ENCODE data around the gene ADAMTSL1. TPM values are rescaled to one million over a fixed set of nuclear protein-coding genes. Genes with fewer than 3 reads are reported as not detected.

The ADAMTSL1 gene
- total RNA-seq, 1 donor from 2014 or later, result 12.6 TPM

- Histone ChIP-seq H3K79me2 (ENCODE audit: insufficient read depth, low read length) (no peaks in the 10 kb centered on the region), H4K20me1 (ENCODE audit: insufficient read depth, low read length) (peaks cover 17% of the 10 kb centered on the region), H3K4me2 (ENCODE audit: low read length) (no peak overlapping the region), H3K9me3 (ENCODE audit: insufficient read depth, low read depth, low read length) (no peaks in the 10 kb centered on the region), H3K9ac (ENCODE audit: low read length) (no peak overlapping the region), H2AFZ (ENCODE audit: low read depth, low read length) (no peak overlapping the region), H3K36me3 (ENCODE audit: insufficient read depth, low read length) (peaks cover 7% of the 10 kb centered on the region), H3K27me3 (ENCODE audit: insufficient read depth, low read length) (no peaks in the 10 kb centered on the region), H3K4me1 (ENCODE audit: insufficient read depth, low read length) (peaks cover 11% of the 10 kb centered on the region), H3K4me3 (ENCODE audit: insufficient read depth, low read depth, low read length) (no peak overlapping the region), H3K27ac (ENCODE audit: low read depth, low read length) (no peak overlapping the region)
- no peak overlapping the region for H3K4me3 Mint-ChIP-seq (ENCODE audit: unreplicated experiment)
- H3K27ac Mint-ChIP-seq (ENCODE audit: unreplicated experiment), result no peak overlapping the region
- H3K4me1 Mint-ChIP-seq (ENCODE audit: low read depth, unreplicated experiment), result peaks cover 5% of the 10 kb centered on the region
- H3K36me3 Mint-ChIP-seq (ENCODE audit: low read depth, unreplicated experiment), result peaks cover under 1% of the 10 kb centered on the region
- TF ChIP-seq EZH2 (IDR thresholded peaks at IDR 0.05; ENCODE audit: insufficient read depth, low read length), result no peak
- no peak for TF ChIP-seq CTCF (IDR thresholded peaks at IDR 0.05; ENCODE audit: insufficient read depth, low read depth, low read length)
- peaks cover 2% of the 10 kb centered on the region for H3K9me3 Mint-ChIP-seq (ENCODE audit: unreplicated experiment)
- DNase-seq (ENCODE audit: low read depth) (no peak), FAIRE-seq (no peak)
- H3K27me3 Mint-ChIP-seq (ENCODE audit: low read depth, unreplicated experiment), result no peaks in the 10 kb centered on the region
Observed at GRCh38 chr9:18864516-18864915, 390.6 kb downstream of the ADAMTSL1 start.

DNA sequence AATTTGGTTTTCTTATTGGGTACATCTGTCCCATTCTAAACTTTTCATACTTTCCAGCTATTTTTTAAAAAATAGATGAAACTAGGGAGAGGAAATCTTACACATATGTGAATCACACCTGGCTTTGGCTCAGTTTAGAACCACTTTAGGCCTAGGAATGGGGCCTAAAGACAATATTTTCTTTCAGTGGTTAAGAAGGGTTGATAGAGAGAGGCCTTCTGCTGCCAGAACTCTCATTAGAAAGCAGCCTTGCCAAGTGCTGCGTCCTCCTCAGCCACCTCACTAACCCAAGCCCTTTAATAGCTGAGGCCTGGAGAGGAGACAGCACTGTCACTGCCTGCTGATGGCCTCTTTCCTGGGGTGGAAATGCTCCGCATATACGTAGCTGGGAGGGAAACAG, 391.6 kb downstream of the ADAMTSL1 start:
- H3K36me3 ChIP-seq (ENCODE audit: insufficient read depth, low read length), result peaks cover 7% of the 10 kb centered on the region
- no peak overlapping the region for H3K4me2 ChIP-seq (ENCODE audit: low read length)
- no peaks in the 10 kb centered on the region for H3K9me3 ChIP-seq (ENCODE audit: insufficient read depth, low read depth, low read length)
- Mint-ChIP-seq H3K4me3 (ENCODE audit: unreplicated experiment) (no peak overlapping the region), H3K36me3 (ENCODE audit: low read depth, unreplicated experiment) (peaks cover 3% of the 10 kb centered on the region), H3K27me3 (ENCODE audit: low read depth, unreplicated experiment) (no peaks in the 10 kb centered on the region), H3K4me1 (ENCODE audit: low read depth, unreplicated experiment) (peaks cover 5% of the 10 kb centered on the region), H3K27ac (ENCODE audit: unreplicated experiment) (no peak overlapping the region), H3K9me3 (ENCODE audit: unreplicated experiment) (peaks cover 2% of the 10 kb centered on the region)
- H3K4me3 ChIP-seq (ENCODE audit: insufficient read depth, low read depth, low read length), result no peak overlapping the region
- FAIRE-seq (no peak), DNase-seq (ENCODE audit: low read depth) (peak; percentile 59)
- TF ChIP-seq CTCF (IDR thresholded peaks at IDR 0.05; ENCODE audit: insufficient read depth, low read depth, low read length), result no peak
- no peak for TF ChIP-seq EZH2 (IDR thresholded peaks at IDR 0.05; ENCODE audit: insufficient read depth, low read length)
- H3K27ac ChIP-seq (ENCODE audit: low read depth, low read length), result no peak overlapping the region
- no peak overlapping the region for H3K9ac ChIP-seq (ENCODE audit: low read length)
- H3K79me2 ChIP-seq (ENCODE audit: insufficient read depth, low read length), result no peaks in the 10 kb centered on the region
- H3K4me1 ChIP-seq (ENCODE audit: insufficient read depth, low read length), result peaks cover 11% of the 10 kb centered on the region
- H3K27me3 ChIP-seq (ENCODE audit: insufficient read depth, low read length), result no peaks in the 10 kb centered on the region
- no peak overlapping the region for H2AFZ ChIP-seq (ENCODE audit: low read depth, low read length)
- H4K20me1 ChIP-seq (ENCODE audit: insufficient read depth, low read length), result peaks cover 17% of the 10 kb centered on the region

DNA sequence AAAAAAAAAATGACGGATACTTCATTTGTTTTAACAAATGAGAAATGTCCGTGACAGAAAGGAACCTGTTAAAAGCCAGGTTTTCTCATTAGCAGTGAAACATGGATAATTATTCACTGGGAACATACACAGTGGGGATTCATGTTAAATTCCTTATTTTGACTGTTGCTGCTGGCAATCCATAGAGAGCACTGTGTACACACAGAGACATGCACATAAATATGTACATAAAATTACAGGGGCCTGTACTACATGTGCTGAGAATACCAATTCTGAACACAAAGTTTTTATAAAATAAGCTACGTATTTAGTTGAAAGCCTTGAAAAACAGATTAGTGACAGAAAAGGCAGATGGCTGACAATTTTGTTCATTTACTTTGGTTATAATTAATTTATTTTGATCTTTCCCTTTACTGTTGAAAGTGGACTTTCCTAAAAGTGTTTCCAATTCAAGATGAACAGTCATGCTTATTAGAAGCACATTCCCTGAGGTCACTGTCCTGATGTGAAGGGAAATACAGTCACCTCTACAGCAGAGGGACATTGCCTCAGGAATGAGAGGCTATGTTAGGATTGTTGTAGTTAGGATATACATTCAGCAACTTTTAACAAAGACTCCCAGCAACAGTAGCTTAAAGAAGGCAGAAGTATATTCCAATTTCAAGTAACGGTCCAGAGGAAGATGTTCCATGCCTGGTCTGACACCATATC, 392.3 kb downstream of the ADAMTSL1 start:
- H3K4me3 ChIP-seq (ENCODE audit: insufficient read depth, low read depth, low read length), result no peak overlapping the region
- peaks cover 17% of the 10 kb centered on the region for H4K20me1 ChIP-seq (ENCODE audit: insufficient read depth, low read length)
- no peak overlapping the region for H3K9ac ChIP-seq (ENCODE audit: low read length)
- H3K9me3 ChIP-seq (ENCODE audit: insufficient read depth, low read depth, low read length), result no peaks in the 10 kb centered on the region
- H3K79me2 ChIP-seq (ENCODE audit: insufficient read depth, low read length), result no peaks in the 10 kb centered on the region
- DNase-seq (ENCODE audit: low read depth) (no peak), FAIRE-seq (peak; percentile 60)
- no peaks in the 10 kb centered on the region for H3K27me3 ChIP-seq (ENCODE audit: insufficient read depth, low read length)
- no peak overlapping the region for H3K27ac ChIP-seq (ENCODE audit: low read depth, low read length)
- no peak overlapping the region for H2AFZ ChIP-seq (ENCODE audit: low read depth, low read length)
- peaks cover 3% of the 10 kb centered on the region for H3K36me3 Mint-ChIP-seq (ENCODE audit: low read depth, unreplicated experiment)
- H3K9me3 Mint-ChIP-seq (ENCODE audit: unreplicated experiment), result peaks cover 2% of the 10 kb centered on the region
- H3K4me3 Mint-ChIP-seq (ENCODE audit: unreplicated experiment), result no peak overlapping the region
- H3K4me2 ChIP-seq (ENCODE audit: low read length), result no peak overlapping the region
- no peak for TF ChIP-seq EZH2 (IDR thresholded peaks at IDR 0.05; ENCODE audit: insufficient read depth, low read length)
- no peak for TF ChIP-seq CTCF (IDR thresholded peaks at IDR 0.05; ENCODE audit: insufficient read depth, low read depth, low read length)
- H3K27ac Mint-ChIP-seq (ENCODE audit: unreplicated experiment), result no peak overlapping the region
- peaks cover 11% of the 10 kb centered on the region for H3K4me1 ChIP-seq (ENCODE audit: insufficient read depth, low read length)
- H3K36me3 ChIP-seq (ENCODE audit: insufficient read depth, low read length), result peaks cover 7% of the 10 kb centered on the region
- peaks cover 5% of the 10 kb centered on the region for H3K4me1 Mint-ChIP-seq (ENCODE audit: low read depth, unreplicated experiment)
- no peaks in the 10 kb centered on the region for H3K27me3 Mint-ChIP-seq (ENCODE audit: low read depth, unreplicated experiment)

Data from astrocyte (in vitro differentiated cells and primary cell).